Skeletal muscle satellite cell (primary cell): ENCODE data around the gene FOXP4. TPM values are rescaled to one million over a fixed set of nuclear protein-coding genes. Genes with fewer than 3 reads are reported as not detected.

Experiments
- H3K27me3 ChIP-seq: 2 replicates; pipeline ENCODE4 v1.7.0; 2013; ENCODE audit warnings: low read length; ENCODE audit not compliant: control insufficient read depth, insufficient read depth
- H3K36me3 ChIP-seq: 2 replicates; pipeline ENCODE4 v1.7.0; 2013; ENCODE audit warnings: mild to moderate bottlenecking, control low read depth, low read length; ENCODE audit not compliant: insufficient read depth
- H3K4me1 ChIP-seq: 2 replicates; pipeline ENCODE4 v1.7.0; 2013; ENCODE audit warnings: low read length; ENCODE audit not compliant: control insufficient read depth, insufficient read depth
- H3K4me2 ChIP-seq: 2 replicates; pipeline ENCODE4 v1.7.0; 2013; ENCODE audit warnings: mild to moderate bottlenecking, low read length
- H3K4me3 ChIP-seq: 2 replicates; pipeline ENCODE4 v1.7.0; 2013; ENCODE audit warnings: low read length
- H3K9ac ChIP-seq: 2 replicates; pipeline ENCODE4 v1.7.0; 2013; ENCODE audit warnings: mild to moderate bottlenecking, low read depth, low read length, moderate library complexity
- H3K9me3 ChIP-seq: replicated peaks from 2 replicates; pipeline ENCODE4 v1.7.0; 2013; ENCODE audit warnings: mild to moderate bottlenecking, control low read depth, low read length
- total RNA-seq: library from RNA; depleted of rRNA; stranded (reverse); fragments of >200 nt; gene quantifications from 2 replicates; pipeline ENCODE4 v1.2.3, GENCODE V29; 2012; rRNA removed

FOXP4 gene, protein sequence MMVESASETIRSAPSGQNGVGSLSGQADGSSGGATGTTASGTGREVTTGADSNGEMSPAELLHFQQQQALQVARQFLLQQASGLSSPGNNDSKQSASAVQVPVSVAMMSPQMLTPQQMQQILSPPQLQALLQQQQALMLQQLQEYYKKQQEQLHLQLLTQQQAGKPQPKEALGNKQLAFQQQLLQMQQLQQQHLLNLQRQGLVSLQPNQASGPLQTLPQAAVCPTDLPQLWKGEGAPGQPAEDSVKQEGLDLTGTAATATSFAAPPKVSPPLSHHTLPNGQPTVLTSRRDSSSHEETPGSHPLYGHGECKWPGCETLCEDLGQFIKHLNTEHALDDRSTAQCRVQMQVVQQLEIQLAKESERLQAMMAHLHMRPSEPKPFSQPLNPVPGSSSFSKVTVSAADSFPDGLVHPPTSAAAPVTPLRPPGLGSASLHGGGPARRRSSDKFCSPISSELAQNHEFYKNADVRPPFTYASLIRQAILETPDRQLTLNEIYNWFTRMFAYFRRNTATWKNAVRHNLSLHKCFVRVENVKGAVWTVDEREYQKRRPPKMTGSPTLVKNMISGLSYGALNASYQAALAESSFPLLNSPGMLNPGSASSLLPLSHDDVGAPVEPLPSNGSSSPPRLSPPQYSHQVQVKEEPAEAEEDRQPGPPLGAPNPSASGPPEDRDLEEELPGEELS
- 3.5 TPM in 2 replicates for total RNA-seq

DNA sequence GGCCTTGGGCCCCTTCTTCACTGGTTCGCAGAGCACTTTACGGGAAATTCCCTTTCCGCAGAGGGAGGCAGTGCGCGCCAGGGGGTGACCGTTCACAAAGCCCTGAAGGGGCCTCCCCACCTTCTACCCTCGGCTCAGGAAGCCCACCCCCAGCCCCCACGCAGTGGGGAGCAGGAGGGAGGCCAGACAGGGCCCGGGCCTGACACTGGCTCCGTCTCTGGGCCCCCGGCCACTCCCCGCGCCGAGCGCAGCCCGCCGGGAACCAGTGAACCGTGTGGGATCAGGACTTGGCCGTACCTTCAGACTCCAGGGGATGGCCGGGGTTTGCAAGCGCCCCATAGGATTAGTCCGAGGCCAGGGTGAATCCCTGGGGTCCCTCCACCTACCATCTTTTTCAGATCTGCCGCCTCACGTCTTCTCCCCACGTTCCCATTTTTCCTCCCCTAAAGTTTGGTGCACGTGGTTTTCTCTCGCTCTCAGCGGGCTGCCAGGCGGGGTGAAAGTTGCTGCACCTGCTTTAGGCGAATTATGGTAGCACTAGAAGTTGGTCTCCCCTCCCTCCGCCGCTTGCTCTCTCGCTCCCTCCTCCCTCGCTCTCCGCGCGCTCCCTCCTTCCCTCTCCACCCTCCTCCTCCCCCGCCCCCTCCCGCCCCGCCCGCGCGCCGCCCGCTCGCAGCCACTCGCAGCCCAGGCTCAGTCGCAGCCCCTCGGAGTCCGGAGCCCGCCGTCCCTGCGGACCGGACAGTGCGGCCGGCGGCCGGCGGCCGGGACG, at the start of gene FOXP4:
FOXP4 (plus strand) TSS at position 679 of the 772 bp plus-strand sequence. CDS start 19,380 bp downstream, outside the sequence.
- Histone ChIP-seq H3K4me1 (peaks cover 17% of the 10 kb centered on the region), H3K27me3 (no peaks in the 10 kb centered on the region), H3K36me3 (no peaks in the 10 kb centered on the region), H3K9ac (peak within 1 kb of the TSS; percentile 72), H3K4me2 (peak within 1 kb of the TSS; percentile 99), H3K9me3 (no peaks in the 10 kb centered on the region), H3K4me3 (peak within 1 kb of the TSS; percentile 74)

GRCh38 chr6:41497573-41497972, 48.6 kb upstream of the FOXP4 start:
- H3K4me1 ChIP-seq, result no peaks in the 10 kb centered on the region
- H3K36me3 ChIP-seq, result no peaks in the 10 kb centered on the region
- H3K9ac ChIP-seq, result no peak overlapping the region
- no peaks in the 10 kb centered on the region for H3K9me3 ChIP-seq
- peaks cover 66% of the 10 kb centered on the region for H3K27me3 ChIP-seq
- no peak overlapping the region for H3K4me2 ChIP-seq
- no peak overlapping the region for H3K4me3 ChIP-seq

GRCh38 chr6:41497994-41498393, 48.2 kb upstream of the FOXP4 start:
- H3K9ac ChIP-seq, result no peak overlapping the region
- H3K27me3 ChIP-seq, result peaks cover 66% of the 10 kb centered on the region
- H3K4me3 ChIP-seq, result no peak overlapping the region
- no peaks in the 10 kb centered on the region for H3K36me3 ChIP-seq
- no peaks in the 10 kb centered on the region for H3K4me1 ChIP-seq
- H3K9me3 ChIP-seq, result no peaks in the 10 kb centered on the region
- H3K4me2 ChIP-seq, result no peak overlapping the region

- H3K27me3 ChIP-seq, result peaks cover 63% of the 10 kb centered on the region
These were observed 47.1 kb upstream of the FOXP4 start for GRCh38 chr6:41498968-41499599.

DNA sequence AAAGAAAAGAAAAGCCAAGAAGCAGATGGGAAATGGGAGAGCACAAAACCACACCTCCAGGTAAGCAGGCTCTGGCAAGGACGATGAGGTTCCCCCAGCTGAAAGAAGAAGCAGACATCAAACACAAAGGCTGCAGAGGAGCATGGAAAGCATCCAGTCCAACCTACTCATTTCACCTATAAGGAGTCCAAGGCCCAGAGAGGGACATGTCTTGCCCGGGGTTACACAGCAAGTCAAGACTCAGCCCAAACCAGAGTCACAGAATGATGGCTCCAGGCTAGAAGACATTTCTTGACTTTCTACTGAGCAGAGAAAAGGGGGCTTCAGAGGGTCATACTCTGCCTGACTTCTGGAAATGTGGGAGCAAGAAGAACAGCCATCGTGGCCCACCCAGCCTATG, 45.6 kb upstream of the FOXP4 start:
- Histone ChIP-seq H3K9me3 (no peaks in the 10 kb centered on the region), H3K36me3 (no peaks in the 10 kb centered on the region), H3K4me3 (no peak overlapping the region), H3K4me2 (no peak overlapping the region), H3K9ac (no peak overlapping the region), H3K4me1 (peaks cover 4% of the 10 kb centered on the region), H3K27me3 (peaks cover 65% of the 10 kb centered on the region)

More at GRCh38 chr6:41498968-41499599, 47.1 kb upstream of the FOXP4 start:
- Histone ChIP-seq H3K4me2 (no peak overlapping the region), H3K4me1 (peaks cover 2% of the 10 kb centered on the region), H3K4me3 (no peak overlapping the region), H3K36me3 (no peaks in the 10 kb centered on the region), H3K9ac (no peak overlapping the region), H3K9me3 (no peaks in the 10 kb centered on the region)

DNA sequence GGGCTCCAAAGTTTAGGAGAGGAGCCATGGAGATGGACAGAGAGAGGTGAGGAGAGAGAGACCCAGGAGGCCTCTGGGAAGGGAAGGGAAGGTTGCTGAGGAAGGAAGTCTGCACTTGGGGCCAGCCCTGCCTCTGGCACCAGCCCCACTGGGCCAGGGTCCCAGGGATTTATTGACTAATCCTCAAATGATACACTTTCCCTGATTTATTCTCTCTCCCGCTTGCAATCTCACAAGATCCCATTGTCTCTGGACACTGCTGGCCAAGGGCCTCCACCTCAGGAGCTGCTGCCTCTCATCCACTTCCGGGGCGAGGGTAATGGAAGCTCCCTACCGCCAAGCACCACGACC, 43.6 kb upstream of the FOXP4 start:
- Histone ChIP-seq H3K4me1 (peaks cover 4% of the 10 kb centered on the region), H3K4me3 (no peak overlapping the region), H3K9me3 (no peaks in the 10 kb centered on the region), H3K27me3 (peaks cover 65% of the 10 kb centered on the region), H3K36me3 (no peaks in the 10 kb centered on the region), H3K9ac (no peak overlapping the region), H3K4me2 (no peak overlapping the region)

DNA sequence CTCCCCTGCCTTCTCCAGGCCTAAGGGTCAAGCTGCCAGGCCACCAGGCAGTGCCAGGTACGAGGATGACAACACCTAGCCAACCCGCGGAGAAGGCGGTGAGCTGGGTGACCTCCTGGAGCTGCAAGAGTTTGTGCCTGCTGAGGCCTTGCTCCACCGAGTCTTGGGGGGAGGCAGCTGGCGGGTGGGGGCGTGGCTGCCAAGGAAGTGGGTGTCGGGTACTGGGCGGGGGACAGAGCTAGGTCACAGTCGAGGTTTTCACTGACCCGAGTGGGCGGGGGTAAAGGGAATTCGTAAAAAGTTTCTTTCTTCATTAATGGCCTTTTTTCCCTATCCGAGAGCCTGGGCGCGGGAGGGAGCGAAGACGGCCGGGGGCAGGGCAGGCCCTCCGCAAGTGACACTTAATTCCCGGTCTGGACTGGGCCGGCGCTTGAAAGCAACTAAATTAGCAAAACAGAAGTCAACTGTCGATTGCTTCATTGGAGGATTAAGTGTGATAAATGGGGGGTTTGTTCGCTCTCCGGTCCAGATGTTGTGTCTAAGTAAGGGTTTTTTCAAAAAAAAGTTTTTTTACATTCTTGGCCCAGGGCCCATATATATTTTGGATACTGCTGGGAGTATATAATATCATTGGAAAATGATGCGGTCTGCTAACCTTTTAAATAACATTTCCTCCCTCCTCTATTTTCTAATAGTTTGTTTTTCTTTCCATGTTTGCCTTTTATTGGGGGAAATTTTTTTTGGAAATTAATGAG, 43.1 kb upstream of the FOXP4 start:
- Histone ChIP-seq H3K9ac (no peak overlapping the region), H3K36me3 (no peaks in the 10 kb centered on the region), H3K4me1 (peaks cover 4% of the 10 kb centered on the region), H3K4me2 (peak overlapping the region; percentile 51), H3K4me3 (no peak overlapping the region), H3K9me3 (no peaks in the 10 kb centered on the region), H3K27me3 (peaks cover 67% of the 10 kb centered on the region)

DNA sequence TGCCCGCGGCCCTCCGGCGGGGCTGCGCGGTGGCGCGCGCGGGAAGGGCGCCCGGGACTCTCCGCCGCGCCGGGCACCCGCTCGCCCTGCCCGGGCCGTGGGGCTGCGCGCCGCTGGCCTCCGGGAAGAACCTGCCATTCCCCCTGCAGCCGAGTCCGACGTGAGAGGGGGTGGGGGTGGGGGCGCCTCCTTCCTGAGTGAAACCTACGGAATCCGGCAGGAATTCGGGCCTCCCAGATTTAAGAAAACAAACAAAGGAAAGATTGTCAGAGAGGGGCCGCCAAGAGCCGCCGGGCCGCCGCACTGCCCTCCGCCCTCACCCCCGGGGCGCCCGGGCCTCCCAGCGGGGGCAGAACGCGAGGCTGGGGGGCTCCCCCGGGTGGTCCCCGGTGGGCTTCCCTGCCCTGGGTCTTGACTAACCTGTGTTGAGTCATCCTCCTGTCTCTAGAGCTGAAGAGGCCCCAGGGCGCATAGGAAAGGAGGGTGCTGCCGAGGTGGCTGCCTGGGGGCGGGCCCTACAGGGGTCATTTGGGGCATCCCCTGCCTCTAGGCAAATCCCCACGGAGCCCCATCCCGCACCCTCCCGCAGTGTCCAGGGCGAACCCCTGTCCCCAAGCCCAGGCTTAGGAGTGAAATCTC, 42.2 kb upstream of the FOXP4 start:
- Histone ChIP-seq H3K9ac (no peak overlapping the region), H3K4me3 (no peak overlapping the region)

GRCh38 chr6:41504466-41505121, 41.6 kb upstream of the FOXP4 start:
- H3K4me3 ChIP-seq, result no peak overlapping the region
- H3K36me3 ChIP-seq, result no peaks in the 10 kb centered on the region
- peak overlapping the region; percentile 51 for H3K4me2 ChIP-seq
- H3K9me3 ChIP-seq, result no peaks in the 10 kb centered on the region
- H3K9ac ChIP-seq, result no peak overlapping the region
- peaks cover 4% of the 10 kb centered on the region for H3K4me1 ChIP-seq
- peaks cover 69% of the 10 kb centered on the region for H3K27me3 ChIP-seq

More for the DNA sequence above, 42.2 kb upstream of the FOXP4 start:
- H3K27me3 ChIP-seq, result peaks cover 67% of the 10 kb centered on the region
- H3K36me3 ChIP-seq, result no peaks in the 10 kb centered on the region
- peak overlapping the region; percentile 51 for H3K4me2 ChIP-seq
- H3K9me3 ChIP-seq, result no peaks in the 10 kb centered on the region
- peaks cover 4% of the 10 kb centered on the region for H3K4me1 ChIP-seq
